Tibial nerve (tissue), 3 donors: ENCODE data around the gene HNRNPM.

Experiments used
- CTCF ChIP-seq, 5 experiments: fragments of 200-600 bp in 3 of 5; fragments of 450-650 bp in 2 of 5; sonication (generic) in 3 of 5; IDR thresholded peaks; one replicate each; pipeline ENCODE4 v1.5.1; 2016 to 2019; ENCODE audit warnings: antibody characterized with exemption in 5 of 5, mild to moderate bottlenecking in 3 of 5, moderate library complexity in 2 of 5
- POLR2A ChIP-seq, 2 donors: fragments of 450-650 bp; IDR thresholded peaks; one replicate each; pipeline ENCODE4 v1.6.1; 2017; ENCODE audit warnings: antibody characterized with exemption in 2 of 2, mild to moderate bottlenecking in 2 of 2, moderate library complexity in 2 of 2

DNA sequence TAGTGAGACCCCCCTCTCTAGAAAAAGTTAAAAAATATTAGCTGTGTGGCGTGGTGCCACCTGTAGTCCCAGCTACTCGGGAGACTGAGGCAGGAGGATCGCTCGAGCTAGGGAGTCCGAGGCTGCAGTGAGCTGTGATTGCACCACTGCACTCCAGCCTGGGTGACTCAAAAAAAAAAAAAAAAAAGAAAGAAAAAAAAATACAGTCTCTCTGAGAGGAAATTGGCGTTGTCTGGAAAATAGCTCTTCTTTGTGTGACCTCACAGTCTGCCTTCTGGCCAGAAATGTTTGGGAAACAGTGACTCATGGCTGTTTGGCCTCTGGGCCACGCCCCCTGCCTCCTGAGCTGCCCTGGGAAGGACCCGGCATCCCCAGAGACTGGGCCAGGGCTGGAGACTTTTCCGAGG, 21.0 kb upstream of the HNRNPM start:
- TF ChIP-seq CTCF (IDR thresholded peaks at IDR 0.05) (no peak), POLR2A (IDR thresholded peaks at IDR 0.05) (no peak)
